ENCODE data around the gene DMAP1. TPM values are rescaled to one million over a fixed set of nuclear protein-coding genes. Genes with fewer than 3 reads are reported as not detected.

The DMAP1 gene
- total and polyA plus RNA-seq, 2 experiments from 2014 or later = 32.6 to 40.0 TPM

GRCh38 chr1:44217809-44218410 is 4.6 kb downstream of the DMAP1 start:
- Mint-ChIP-seq H3K36me3 (ENCODE audit: low read depth) (peaks cover 58% of the 10 kb centered on the region), H3K4me1 (peaks cover 8% of the 10 kb centered on the region), H3K27ac (no peak overlapping the region), H3K4me3 (no peak overlapping the region), H3K27me3 (ENCODE audit: insufficient read depth, low read depth, poor library complexity) (peaks cover 22% of the 10 kb centered on the region), H3K9me3 (no peaks in the 10 kb centered on the region)
- DNase-seq (ENCODE audit: low spot score) (peak; percentile 87), ATAC-seq (peak; percentile 70)
- H3K9me2 ChIP-seq (ENCODE audit: insufficient read depth) = no peaks in the 10 kb centered on the region
- H3K36me3 ChIP-seq (ENCODE audit: insufficient read depth) = peaks cover 12% of the 10 kb centered on the region; the same call in 1 of the 2 replicates
- H3K27me3 ChIP-seq (ENCODE audit: insufficient read depth) = no peaks in the 10 kb centered on the region
- no peaks in the 10 kb centered on the region for H3F3A ChIP-seq (replicated peaks; ENCODE audit: low read depth)
- no peak overlapping the region for H3K27ac ChIP-seq (ENCODE audit: low read depth)
- peaks cover 8% of the 10 kb centered on the region for H3K4me1 ChIP-seq (ENCODE audit: insufficient read depth)
- no peak overlapping the region for H3K4me3 ChIP-seq
- H3K4me2 ChIP-seq = no peak overlapping the region
- H4K20me1 ChIP-seq (replicated peaks; ENCODE audit: insufficient read depth) = no peaks in the 10 kb centered on the region; the same call in 1 of the 2 replicates
- H3K79me2 ChIP-seq (replicated peaks; ENCODE audit: insufficient read depth) = peaks cover 6% of the 10 kb centered on the region; the same call in 1 of the 2 replicates
- H2AFZ ChIP-seq = no peak overlapping the region
- TF ChIP-seq STAT1 (IDR thresholded peaks at IDR 0.05; ENCODE audit: unreplicated experiment) = no peak
- TF ChIP-seq, protein P1, sequence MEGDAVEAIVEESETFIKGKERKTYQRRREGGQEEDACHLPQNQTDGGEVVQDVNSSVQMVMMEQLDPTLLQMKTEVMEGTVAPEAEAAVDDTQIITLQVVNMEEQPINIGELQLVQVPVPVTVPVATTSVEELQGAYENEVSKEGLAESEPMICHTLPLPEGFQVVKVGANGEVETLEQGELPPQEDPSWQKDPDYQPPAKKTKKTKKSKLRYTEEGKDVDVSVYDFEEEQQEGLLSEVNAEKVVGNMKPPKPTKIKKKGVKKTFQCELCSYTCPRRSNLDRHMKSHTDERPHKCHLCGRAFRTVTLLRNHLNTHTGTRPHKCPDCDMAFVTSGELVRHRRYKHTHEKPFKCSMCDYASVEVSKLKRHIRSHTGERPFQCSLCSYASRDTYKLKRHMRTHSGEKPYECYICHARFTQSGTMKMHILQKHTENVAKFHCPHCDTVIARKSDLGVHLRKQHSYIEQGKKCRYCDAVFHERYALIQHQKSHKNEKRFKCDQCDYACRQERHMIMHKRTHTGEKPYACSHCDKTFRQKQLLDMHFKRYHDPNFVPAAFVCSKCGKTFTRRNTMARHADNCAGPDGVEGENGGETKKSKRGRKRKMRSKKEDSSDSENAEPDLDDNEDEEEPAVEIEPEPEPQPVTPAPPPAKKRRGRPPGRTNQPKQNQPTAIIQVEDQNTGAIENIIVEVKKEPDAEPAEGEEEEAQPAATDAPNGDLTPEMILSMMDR (conservative IDR thresholded peaks at IDR 0.05; ENCODE audit: low read depth in 2 of 2) = peak; percentile 89 to 96

DNA sequence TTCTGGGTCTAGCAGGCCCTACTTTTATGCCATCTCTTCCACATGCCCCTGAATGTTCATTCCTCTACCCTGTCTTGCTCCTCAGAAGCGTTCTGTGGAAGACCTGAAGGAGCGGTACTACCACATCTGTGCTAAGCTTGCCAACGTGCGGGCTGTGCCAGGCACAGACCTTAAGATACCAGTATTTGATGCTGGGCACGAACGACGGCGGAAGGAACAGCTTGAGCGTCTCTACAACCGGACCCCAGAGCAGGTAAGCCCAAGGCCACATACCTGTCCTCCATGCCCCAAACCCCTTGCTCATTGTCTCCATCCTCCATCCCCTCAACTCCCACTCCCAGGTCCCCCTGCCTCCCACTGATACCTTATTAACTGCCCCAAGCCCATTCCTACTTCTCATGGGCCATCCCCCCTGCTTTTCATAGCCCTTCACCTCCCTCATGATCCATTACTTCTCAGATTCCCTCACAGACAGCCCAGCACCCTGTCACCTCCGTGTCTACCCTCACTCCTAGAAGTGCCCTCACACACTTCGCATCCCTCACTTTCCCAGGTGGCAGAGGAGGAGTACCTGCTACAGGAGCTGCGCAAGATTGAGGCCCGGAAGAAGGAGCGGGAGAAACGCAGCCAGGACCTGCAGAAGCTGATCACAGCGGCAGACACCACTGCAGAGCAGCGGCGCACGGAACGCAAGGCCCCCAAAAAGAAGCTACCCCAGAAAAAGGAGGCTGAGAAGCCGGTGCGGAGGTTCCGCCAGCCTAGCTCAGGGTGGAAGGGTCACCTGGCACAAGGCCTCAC is 5.4 kb downstream of the DMAP1 start:
- H3K27me3 Mint-ChIP-seq (ENCODE audit: insufficient read depth, low read depth, poor library complexity) = peaks cover 19% of the 10 kb centered on the region
- TF ChIP-seq ZNF331 (CRISPR knock-in tag; IDR thresholded peaks at IDR 0.05; ENCODE audit: low read depth) (no peak), POLR2AphosphoS5 (IDR thresholded peaks at IDR 0.05; ENCODE audit: low read depth) (no peak), JUNB (IDR thresholded peaks at IDR 0.05; ENCODE audit: unreplicated experiment) (no peak), NANOG (IDR thresholded peaks at IDR 0.05; ENCODE audit: borderline replicate concordance) (no peak), EZH2 (IDR thresholded peaks at IDR 0.05; ENCODE audit: low read depth, unreplicated experiment) (no peak), EZH2phosphoT487 (IDR thresholded peaks at IDR 0.05; ENCODE audit: unreplicated experiment) (no peak), ZNF114 (CRISPR knock-in tag; IDR thresholded peaks at IDR 0.05) (no peak), CREB1 (CRISPR knock-in tag; IDR thresholded peaks at IDR 0.05; ENCODE audit: low read depth) (no peak)
- TF ChIP-seq, protein P2, sequence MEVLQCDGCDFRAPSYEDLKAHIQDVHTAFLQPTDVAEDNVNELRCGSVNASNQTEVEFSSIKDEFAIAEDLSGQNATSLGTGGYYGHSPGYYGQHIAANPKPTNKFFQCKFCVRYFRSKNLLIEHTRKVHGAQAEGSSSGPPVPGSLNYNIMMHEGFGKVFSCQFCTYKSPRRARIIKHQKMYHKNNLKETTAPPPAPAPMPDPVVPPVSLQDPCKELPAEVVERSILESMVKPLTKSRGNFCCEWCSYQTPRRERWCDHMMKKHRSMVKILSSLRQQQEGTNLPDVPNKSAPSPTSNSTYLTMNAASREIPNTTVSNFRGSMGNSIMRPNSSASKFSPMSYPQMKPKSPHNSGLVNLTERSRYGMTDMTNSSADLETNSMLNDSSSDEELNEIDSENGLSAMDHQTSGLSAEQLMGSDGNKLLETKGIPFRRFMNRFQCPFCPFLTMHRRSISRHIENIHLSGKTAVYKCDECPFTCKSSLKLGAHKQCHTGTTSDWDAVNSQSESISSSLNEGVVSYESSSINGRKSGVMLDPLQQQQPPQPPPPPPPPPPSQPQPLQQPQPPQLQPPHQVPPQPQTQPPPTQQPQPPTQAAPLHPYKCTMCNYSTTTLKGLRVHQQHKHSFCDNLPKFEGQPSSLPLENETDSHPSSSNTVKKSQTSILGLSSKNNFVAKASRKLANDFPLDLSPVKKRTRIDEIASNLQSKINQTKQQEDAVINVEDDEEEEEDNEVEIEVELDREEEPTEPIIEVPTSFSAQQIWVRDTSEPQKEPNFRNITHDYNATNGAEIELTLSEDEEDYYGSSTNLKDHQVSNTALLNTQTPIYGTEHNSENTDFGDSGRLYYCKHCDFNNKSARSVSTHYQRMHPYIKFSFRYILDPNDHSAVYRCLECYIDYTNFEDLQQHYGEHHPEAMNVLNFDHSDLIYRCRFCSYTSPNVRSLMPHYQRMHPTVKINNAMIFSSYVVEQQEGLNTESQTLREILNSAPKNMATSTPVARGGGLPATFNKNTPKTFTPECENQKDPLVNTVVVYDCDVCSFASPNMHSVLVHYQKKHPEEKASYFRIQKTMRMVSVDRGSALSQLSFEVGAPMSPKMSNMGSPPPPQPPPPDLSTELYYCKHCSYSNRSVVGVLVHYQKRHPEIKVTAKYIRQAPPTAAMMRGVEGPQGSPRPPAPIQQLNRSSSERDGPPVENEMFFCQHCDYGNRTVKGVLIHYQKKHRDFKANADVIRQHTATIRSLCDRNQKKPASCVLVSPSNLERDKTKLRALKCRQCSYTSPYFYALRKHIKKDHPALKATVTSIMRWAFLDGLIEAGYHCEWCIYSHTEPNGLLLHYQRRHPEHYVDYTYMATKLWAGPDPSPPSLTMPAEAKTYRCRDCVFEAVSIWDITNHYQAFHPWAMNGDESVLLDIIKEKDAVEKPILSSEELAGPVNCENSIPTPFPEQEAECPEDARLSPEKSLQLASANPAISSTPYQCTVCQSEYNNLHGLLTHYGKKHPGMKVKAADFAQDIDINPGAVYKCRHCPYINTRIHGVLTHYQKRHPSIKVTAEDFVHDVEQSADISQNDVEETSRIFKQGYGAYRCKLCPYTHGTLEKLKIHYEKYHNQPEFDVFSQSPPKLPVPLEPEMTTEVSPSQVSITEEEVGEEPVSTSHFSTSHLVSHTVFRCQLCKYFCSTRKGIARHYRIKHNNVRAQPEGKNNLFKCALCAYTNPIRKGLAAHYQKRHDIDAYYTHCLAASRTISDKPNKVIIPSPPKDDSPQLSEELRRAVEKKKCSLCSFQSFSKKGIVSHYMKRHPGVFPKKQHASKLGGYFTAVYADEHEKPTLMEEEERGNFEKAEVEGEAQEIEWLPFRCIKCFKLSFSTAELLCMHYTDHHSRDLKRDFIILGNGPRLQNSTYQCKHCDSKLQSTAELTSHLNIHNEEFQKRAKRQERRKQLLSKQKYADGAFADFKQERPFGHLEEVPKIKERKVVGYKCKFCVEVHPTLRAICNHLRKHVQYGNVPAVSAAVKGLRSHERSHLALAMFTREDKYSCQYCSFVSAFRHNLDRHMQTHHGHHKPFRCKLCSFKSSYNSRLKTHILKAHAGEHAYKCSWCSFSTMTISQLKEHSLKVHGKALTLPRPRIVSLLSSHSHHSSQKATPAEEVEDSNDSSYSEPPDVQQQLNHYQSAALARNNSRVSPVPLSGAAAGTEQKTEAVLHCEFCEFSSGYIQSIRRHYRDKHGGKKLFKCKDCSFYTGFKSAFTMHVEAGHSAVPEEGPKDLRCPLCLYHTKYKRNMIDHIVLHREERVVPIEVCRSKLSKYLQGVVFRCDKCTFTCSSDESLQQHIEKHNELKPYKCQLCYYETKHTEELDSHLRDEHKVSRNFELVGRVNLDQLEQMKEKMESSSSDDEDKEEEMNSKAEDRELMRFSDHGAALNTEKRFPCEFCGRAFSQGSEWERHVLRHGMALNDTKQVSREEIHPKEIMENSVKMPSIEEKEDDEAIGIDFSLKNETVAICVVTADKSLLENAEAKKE (CRISPR knock-in tag; IDR thresholded peaks at IDR 0.05) = no peak
- TF ChIP-seq, protein P3, sequence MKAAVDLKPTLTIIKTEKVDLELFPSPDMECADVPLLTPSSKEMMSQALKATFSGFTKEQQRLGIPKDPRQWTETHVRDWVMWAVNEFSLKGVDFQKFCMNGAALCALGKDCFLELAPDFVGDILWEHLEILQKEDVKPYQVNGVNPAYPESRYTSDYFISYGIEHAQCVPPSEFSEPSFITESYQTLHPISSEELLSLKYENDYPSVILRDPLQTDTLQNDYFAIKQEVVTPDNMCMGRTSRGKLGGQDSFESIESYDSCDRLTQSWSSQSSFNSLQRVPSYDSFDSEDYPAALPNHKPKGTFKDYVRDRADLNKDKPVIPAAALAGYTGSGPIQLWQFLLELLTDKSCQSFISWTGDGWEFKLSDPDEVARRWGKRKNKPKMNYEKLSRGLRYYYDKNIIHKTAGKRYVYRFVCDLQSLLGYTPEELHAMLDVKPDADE (IDR thresholded peaks at IDR 0.05) = no peak

More for the DNA sequence above, 5.4 kb downstream of the DMAP1 start:
- Histone ChIP-seq H3K4me2 (no peak overlapping the region), H3K27ac (ENCODE audit: low read depth) (no peak overlapping the region), H3K4me3 (no peak overlapping the region), H2AFZ (no peak overlapping the region), H4K20me1 (replicated peaks; ENCODE audit: insufficient read depth) (peaks cover under 1% of the 10 kb centered on the region; the same call in 1 of the 2 replicates), H3K79me2 (replicated peaks; ENCODE audit: insufficient read depth) (peaks cover 5% of the 10 kb centered on the region; the same call in 1 of the 2 replicates), H3K4me1 (ENCODE audit: insufficient read depth) (peaks cover 7% of the 10 kb centered on the region; the same call in 1 of the 2 replicates), H3K27me3 (ENCODE audit: insufficient read depth) (no peaks in the 10 kb centered on the region), H3K9me2 (ENCODE audit: insufficient read depth) (no peaks in the 10 kb centered on the region), H3F3A (replicated peaks; ENCODE audit: low read depth) (no peaks in the 10 kb centered on the region), H3K36me3 (ENCODE audit: insufficient read depth) (peaks cover 12% of the 10 kb centered on the region; the same call in 1 of the 2 replicates)
- H3K27ac Mint-ChIP-seq = no peak overlapping the region
- ATAC-seq = no peak
- no peaks in the 10 kb centered on the region for H3K9me3 Mint-ChIP-seq
- H3K4me3 Mint-ChIP-seq = no peak overlapping the region
- H3K36me3 Mint-ChIP-seq (ENCODE audit: low read depth) = peaks cover 58% of the 10 kb centered on the region
- DNase-seq (ENCODE audit: low spot score) = no peak
- H3K4me1 Mint-ChIP-seq = peaks cover 7% of the 10 kb centered on the region; the same call in 2 of the 3 replicates

Data from GM23338 (cell line).